Fibroblast of skin of right quadriceps (primary cell): ENCODE data around the gene MAPK6.
A peak's percentile ranks its signal among the peaks of the same experiment; 100 is the strongest.
"Not testable (repeated sequence)": the region's sequence is repeated elsewhere in the genome, so short reads cannot be mapped to it uniquely, and the experiment has no call there.

Source experiments
- DNase-seq: peaks from one replicate; pipeline ENCODE4 v3.0.0-alpha.2; 2013

The MAPK6 gene

GRCh38 chr15:52083603-52084002, 64.6 kb downstream of the MAPK6 start:
- no peak for DNase-seq

- no peak for DNase-seq
Measured at GRCh38 chr15:52085299-52085698, 66.3 kb downstream of the MAPK6 start.

GRCh38 chr15:52086011-52086786, 67.2 kb downstream of the MAPK6 start:
- no peak for DNase-seq

GRCh38 chr15:52090193-52090592, 71.2 kb downstream of the MAPK6 start:
- DNase-seq, result no peak

GRCh38 chr15:52093167-52093538, 74.1 kb downstream of the MAPK6 start:
- DNase-seq, result no peak

- peak; percentile 94 for DNase-seq
Measured at GRCh38 chr15:52093539-52094510, 74.8 kb downstream of the MAPK6 start.

- no peak for DNase-seq
Measured at GRCh38 chr15:52094811-52095584, 76.0 kb downstream of the MAPK6 start.

GRCh38 chr15:52095597-52096262, 76.7 kb downstream of the MAPK6 start:
- peak; percentile 96 for DNase-seq

- DNase-seq, result not testable (repeated sequence)
Measured at GRCh38 chr15:52096536-52096935, 77.5 kb downstream of the MAPK6 start.

- DNase-seq, result no peak
Measured at GRCh38 chr15:52097180-52097579, 78.2 kb downstream of the MAPK6 start.

- DNase-seq, result no peak
Measured at GRCh38 chr15:52098323-52098722, 79.3 kb downstream of the MAPK6 start.

GRCh38 chr15:52099651-52100272, 80.7 kb downstream of the MAPK6 start:
- DNase-seq, result no peak

GRCh38 chr15:52100807-52101442, 81.9 kb downstream of the MAPK6 start:
- DNase-seq, result peak; percentile 90

- DNase-seq, result no peak
Measured at GRCh38 chr15:52101542-52102323, 82.7 kb downstream of the MAPK6 start.

- peak; percentile 77 for DNase-seq
Measured at GRCh38 chr15:52102463-52102862, 83.4 kb downstream of the MAPK6 start.

GRCh38 chr15:52103217-52104207, 84.5 kb downstream of the MAPK6 start:
- peak; percentile 93 for DNase-seq

GRCh38 chr15:52104532-52105004, 85.5 kb downstream of the MAPK6 start:
- no peak for DNase-seq

GRCh38 chr15:52105846-52106245, 86.8 kb downstream of the MAPK6 start:
- DNase-seq, result no peak

GRCh38 chr15:52106641-52107040, 87.6 kb downstream of the MAPK6 start:
- no peak for DNase-seq
